ENCODE data around the gene SLC47A2.

SLC47A2 gene

GRCh38 chr17:19664136-19664820 lies 52.1 kb downstream of the SLC47A2 start:
- DNase-seq (ENCODE audit: low read depth): no peak

GRCh38 chr17:19663097-19663496 lies 53.3 kb downstream of the SLC47A2 start:
- DNase-seq (ENCODE audit: low read depth): no peak

- no peak for DNase-seq (ENCODE audit: low read depth)
These were observed 55.3 kb downstream of the SLC47A2 start for GRCh38 chr17:19661121-19661520.

DNA sequence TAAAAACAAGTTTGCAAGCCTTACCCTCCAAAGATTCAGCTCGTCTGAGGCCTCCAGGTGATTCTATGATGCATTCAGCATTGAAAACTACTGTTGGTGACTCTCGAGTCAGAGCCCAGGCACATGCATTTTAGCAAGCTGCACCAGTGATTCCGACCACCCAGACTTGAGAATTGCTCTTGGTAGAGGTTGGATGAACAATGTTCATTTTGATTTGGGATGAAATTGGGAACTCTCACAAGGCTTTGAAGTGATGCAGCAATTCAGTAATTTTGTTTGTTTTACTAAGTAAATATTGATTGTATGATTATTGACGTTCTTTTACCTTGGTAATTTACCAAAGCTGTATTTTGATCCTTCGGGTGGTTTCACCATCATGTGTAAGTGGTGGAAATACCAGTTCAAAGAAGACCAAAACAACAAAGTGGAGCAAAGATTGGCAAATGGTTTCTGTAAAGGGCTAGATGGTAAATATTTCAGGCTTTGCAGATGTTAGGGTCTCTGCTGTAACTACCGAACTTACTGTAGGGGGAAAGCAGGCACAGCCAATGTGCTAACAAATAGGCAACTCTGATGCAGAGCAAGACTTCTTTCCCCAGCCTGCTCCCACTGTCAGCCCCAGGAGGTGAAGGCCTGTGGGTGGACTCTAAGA lies 56.0 kb downstream of the SLC47A2 start:
- DNase-seq (ENCODE audit: low read depth): no peak

DNA sequence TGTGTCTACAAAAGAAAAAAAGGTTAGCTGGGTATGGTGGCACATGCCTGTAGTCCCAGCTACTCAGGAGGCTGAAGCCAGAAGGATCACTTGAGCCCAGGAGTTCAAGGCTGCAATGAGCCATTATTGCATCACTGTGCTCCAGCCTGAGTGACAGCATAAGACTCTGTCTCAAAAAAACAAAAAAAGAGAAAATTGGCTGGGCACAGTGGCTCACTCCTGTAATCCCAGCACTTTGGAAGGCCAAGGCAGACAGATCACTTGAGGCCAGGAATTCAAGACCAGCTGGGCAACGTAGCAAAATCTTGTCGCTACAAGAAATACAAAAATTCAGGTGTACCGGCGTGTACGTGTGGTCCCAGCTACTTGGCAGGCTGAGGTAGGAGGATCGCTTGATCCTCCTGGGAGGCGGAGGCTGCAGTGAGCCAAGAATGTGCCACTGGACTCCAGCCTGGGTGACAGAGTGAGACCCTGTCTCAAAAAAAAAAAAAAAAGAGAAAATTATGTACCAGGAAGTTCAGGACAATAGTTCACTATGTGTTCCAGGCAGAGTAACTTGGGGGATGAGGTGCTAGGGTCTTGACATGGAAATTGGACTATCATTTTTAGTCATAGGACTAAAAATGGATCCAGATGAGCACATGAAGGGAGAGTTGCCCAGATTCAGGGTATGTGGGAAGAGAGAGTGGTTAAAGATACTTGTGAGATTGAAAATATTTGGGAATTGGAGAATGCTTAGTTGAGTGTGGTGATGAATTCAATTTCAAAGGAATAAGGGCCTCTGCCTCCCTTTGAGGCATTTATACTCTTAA lies 56.8 kb downstream of the SLC47A2 start:
- DNase-seq (ENCODE audit: low read depth): no peak

DNA sequence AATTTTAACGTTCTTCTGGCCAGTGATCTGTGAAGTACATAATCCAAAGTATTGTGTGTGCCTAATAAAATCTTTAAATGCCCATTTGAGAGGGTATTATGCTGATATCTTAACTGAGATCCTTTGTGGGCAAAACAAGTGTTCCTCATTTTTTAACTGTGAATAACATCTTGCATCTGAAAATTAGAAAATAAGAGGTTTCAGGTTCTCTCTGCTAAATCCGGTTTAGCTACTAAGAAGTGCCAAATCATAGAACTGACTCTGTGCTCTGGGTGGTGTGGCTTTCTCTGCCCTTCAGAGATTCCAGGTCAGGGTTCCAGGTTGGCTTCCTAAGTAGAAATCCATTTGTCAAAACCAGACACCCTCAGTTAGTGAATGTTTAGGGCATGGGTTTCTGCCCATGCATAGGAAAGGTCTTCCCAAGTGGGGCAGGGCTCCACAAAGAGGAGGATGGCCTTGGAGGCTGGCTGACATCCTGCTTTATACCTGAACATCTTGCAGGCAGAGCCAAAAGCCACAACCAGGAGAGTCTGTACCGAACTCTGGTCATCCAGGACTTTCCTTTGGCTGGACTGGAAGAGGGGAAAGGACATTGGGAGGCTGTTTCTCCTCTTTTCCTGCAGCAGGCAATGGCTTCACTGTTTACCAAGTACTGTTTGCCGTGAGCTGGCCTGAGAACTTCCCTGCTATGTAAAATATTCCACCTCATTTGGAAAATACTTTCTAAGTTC lies 59.4 kb downstream of the SLC47A2 start:
- no peak for DNase-seq (ENCODE audit: low read depth)

DNA sequence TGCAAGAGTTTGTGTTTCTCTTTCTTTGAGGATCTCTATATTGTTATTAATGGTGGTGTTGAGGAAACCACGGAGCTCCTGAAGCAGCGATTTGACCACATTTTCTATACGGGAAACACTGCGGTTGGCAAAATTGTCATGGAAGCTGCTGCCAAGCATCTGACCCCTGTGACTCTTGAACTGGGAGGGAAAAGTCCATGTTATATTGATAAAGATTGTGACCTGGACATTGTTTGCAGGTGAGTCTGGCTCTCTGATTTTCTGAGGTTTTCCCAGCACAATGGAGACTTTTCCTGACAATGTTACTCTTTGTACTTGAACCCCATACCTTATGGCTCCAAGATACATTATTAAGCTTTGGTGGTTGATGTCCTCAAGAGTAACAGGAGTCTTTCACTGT lies 60.0 kb downstream of the SLC47A2 start:
- DNase-seq (ENCODE audit: low read depth): no peak

GRCh38 chr17:19654896-19655295 lies 61.5 kb downstream of the SLC47A2 start:
- DNase-seq (ENCODE audit: low read depth): no peak

- DNase-seq (ENCODE audit: low read depth): no peak
These were observed 62.0 kb downstream of the SLC47A2 start for GRCh38 chr17:19654342-19654886.

- DNase-seq (ENCODE audit: low read depth): no peak
These were observed 63.8 kb downstream of the SLC47A2 start for GRCh38 chr17:19652595-19652994.

DNA sequence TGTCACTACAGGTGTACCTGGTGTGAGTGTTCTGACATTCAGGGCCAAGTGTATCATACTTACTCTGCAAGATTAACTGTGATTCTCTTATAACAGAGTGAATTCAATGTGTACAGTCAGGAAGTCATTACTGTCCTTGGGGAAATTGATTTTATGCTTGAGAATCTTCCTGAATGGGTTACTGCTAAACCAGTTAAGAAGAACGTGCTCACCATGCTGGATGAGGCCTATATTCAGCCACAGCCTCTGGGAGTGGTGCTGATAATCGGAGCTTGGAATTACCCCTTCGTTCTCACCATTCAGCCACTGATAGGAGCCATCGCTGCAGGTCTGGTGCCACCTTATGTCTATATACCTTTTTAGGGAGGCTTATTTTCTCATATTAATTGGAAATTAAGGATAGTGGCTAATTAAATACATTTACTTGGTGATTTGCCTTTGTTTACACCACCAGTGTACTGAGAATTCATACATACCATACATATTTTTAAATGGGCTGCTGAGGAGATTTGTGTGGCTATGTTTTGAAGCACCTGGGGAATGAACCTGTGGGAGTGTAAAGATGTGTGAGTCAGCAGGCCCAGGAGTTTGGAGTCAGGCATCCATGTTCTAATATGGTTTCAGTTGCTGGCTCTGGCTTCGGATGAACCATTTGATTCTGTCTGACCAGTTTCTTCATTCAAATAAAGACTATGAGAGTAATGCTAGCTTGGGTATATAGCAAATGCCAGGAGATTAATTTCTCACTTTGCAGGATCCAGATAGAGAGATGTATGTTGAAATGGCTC lies 64.7 kb downstream of the SLC47A2 start:
- DNase-seq (ENCODE audit: low read depth): no peak

- DNase-seq (ENCODE audit: low read depth): no peak
These were observed 65.6 kb downstream of the SLC47A2 start for GRCh38 chr17:19650826-19651225.

DNA sequence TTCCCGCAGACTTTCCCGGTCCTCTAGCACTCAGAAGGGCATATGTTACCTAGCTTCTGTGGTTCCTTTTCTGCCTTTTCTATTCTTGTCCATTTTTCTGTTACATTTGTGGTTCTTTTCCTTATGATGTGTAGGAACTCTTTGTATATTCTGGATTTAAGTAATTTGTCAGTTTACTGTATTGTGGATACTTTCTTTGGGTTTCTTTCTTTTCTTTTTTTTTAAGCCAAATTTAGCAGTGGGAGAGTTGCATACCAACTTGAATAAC lies 67.2 kb downstream of the SLC47A2 start:
- DNase-seq (ENCODE audit: low read depth): no peak

GRCh38 chr17:19648475-19649273 lies 67.7 kb downstream of the SLC47A2 start, which contains the start of gene ALDH3A2:
TSS of gene ALDH3A2 (plus strand) at chr17:19648751. CDS start at chr17:19648972, 221 bp downstream.
- peak; percentile 83 for DNase-seq (ENCODE audit: low read depth)

DNA sequence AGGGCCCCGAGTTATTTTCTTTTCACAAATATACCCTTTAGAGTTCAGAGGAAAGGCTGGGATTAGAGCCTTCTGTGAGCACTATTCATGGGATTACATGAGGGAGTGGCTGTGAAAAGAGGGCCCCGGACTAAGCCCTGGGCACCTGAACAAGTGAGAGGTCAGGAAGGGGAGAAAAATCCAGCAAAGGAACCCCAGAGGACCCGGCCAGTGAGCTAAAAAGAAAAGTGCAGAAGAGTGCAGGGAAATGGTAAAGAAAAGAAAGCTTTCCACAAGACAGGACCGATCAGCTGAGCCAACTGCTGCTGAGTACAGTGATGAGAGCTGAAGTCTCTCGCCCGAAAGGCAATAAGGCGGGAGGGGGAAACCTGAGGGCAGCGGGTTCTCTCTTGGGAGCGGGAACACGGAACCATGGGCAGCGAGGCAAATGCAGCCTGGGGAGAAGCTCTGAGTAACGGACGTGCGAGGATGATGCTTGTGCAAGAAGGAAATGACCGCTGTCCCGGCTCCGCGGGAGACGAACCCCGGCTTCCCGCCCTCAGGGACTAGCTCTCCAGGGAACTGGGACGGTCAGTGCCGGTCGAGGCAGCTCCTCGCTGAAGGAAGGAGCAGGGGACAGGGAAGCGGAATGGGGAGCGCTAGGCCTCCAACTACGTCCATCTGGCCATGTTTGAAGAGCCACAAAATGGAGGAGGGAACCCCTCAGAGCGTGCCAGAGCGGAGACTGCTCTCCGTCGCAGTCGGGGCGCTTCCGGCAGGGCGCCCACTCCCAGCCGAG lies 68.5 kb downstream of the SLC47A2 start:
- DNase-seq (ENCODE audit: low read depth): peak; percentile 2

- DNase-seq (ENCODE audit: low read depth): no peak
These were observed 69.3 kb downstream of the SLC47A2 start for GRCh38 chr17:19646788-19647696.

GRCh38 chr17:19645734-19646201 lies 70.6 kb downstream of the SLC47A2 start:
- peak; percentile 10 for DNase-seq (ENCODE audit: low read depth)

GRCh38 chr17:19644493-19645210 lies 71.7 kb downstream of the SLC47A2 start:
- DNase-seq (ENCODE audit: low read depth): no peak

Data from stimulated activated CD8-positive, alpha-beta memory T cell treated with anti-CD3 and anti-CD28 coated beads, Interleukin-15, amount 100 ng/mL, for 1 hour (primary cell).